T-helper 22 cell (primary cell): ENCODE measurements around the gene COL23A1.

ENCODE experiments used
- DNase-seq: peaks from one replicate; pipeline ENCODE4 v3.0.0-alpha.2; 2020; ENCODE audit warnings: low read depth

COL23A1 gene

DNA sequence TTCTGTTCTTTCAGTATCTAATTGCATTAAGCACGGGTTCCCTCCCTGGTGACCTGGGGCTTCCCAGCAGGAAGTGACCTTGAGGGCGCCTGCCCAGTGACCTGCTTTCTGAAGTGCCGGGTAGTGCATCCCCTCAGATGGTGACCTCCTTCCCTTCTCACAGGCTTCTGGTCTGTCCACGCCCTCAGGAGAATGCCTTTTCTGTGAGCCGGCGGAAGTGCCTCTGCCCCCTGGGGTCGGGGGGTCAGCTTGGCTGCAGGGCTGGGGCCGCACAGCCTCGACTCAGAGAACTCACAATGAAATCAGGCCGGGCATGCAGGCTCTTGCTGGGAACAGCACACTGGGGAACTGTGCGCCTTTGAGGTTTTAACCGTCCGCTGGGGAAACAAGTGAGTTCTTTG, 233.1 kb downstream of the COL23A1 start:
- DNase-seq, result no peak

DNA sequence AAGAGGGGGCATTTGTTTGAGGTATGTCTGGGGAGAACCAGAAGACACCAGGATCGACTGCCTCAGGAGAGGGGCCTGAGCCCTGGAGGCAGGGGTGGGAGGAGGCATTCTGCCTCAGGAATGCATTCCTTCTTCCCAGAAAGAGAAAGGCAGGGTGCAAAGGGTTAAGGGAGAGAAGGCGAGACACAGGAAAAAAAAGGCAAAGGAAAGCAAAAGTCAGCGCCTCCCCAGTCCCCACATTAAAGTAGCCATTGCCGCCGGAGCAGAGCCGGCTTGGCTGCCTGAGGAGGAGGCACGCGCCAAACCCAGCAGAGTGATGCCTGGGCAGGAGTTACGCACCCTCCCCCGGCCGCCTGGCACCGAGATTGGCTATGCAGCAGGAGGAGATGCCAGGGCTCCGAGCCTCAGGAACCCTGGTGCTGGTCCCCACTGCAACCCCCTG, 233.7 kb downstream of the COL23A1 start:
- no peak for DNase-seq

DNA sequence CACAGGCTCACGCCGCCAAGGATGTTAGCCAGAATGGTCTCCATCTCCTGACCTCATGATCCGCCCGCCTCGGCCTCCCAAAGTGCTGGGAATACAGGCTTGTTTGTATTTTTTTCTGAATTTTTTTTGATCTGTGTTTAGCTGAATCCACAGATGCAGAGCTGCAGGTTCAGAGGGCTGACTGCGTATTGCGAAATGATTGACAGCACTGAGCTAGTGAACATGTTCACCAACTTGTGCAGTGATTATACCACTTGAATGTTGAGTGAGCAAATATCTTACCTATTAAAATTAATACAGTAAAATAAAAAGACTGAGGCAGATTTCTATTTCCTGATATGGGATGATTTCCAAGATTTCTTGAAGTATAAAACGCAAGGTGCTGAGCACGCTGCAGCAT, 234.5 kb downstream of the COL23A1 start:
- DNase-seq, result no peak

DNA sequence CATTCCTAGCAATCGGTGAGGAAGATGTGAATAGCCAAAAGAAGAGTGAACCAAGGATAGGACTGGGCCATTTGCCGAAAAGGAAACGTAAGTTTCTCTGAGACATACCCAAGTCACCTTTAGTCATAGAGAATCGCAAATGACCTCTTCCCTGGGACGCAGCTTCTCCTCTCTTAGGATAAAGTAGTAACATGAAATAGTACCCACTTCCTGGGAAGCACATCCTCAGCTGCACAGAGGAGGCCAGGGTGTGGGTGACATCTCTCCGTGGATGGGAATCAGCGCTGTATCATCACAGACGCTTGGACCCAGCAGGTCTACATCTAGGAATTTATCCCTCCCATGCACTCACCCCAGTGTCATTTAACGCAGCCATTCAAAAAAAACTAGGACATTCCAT, 236.7 kb downstream of the COL23A1 start:
- no peak for DNase-seq

DNA sequence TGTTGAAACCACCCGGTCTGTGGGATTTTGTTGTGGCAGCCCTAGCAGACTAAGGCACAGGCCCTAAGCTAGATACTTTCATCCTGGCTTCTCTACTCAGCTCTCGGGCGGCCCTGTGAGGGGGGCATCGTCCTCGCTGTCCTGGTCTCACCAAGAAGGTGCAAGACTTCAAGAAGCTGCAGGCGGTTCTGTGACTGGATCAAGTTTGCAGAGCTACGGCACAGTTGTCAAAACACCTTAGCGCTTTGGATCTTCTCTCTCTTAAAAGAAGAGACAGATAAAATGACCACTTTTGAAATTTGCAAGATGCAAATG, 238.2 kb downstream of the COL23A1 start:
- no peak for DNase-seq

DNA sequence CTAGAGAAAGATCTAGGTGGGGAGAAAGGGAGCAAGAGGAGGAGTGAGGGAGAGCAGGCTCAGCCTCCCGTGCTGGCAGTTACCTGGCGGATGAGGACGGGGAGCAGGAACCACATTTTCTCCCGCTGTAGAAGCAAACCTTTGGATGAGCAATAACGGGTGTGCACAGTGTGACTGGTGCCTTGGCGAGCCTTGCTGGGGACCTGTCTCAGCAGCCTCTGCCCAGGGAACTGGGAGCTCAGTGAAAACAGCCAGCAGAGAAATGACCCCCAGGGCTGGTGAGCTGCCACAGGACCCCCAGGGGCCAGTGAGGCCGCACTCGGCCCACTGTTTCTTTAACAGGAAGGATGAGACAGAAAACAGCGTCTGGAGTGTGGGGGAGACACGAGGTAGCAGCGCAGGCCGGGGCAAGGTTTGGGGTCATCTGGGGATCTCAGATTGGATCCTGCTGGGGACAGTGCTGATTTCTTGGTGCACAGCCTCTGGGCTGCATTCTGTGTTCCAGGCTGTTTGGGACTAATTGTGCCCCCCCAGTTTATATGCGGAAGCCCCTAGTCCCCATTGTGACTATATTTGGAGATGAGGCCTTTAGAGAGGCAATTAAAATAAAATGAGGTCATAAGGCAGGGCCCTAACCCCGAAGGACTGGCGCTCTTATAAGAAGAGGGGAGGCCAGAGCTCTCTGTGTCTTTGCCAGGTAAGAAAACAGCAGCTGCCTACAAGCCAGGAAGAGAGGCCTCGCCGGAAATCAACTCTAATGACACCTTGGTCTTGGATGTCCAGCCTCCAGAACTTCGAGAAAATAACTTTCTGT, 238.8 kb downstream of the COL23A1 start:
- no peak for DNase-seq

DNA sequence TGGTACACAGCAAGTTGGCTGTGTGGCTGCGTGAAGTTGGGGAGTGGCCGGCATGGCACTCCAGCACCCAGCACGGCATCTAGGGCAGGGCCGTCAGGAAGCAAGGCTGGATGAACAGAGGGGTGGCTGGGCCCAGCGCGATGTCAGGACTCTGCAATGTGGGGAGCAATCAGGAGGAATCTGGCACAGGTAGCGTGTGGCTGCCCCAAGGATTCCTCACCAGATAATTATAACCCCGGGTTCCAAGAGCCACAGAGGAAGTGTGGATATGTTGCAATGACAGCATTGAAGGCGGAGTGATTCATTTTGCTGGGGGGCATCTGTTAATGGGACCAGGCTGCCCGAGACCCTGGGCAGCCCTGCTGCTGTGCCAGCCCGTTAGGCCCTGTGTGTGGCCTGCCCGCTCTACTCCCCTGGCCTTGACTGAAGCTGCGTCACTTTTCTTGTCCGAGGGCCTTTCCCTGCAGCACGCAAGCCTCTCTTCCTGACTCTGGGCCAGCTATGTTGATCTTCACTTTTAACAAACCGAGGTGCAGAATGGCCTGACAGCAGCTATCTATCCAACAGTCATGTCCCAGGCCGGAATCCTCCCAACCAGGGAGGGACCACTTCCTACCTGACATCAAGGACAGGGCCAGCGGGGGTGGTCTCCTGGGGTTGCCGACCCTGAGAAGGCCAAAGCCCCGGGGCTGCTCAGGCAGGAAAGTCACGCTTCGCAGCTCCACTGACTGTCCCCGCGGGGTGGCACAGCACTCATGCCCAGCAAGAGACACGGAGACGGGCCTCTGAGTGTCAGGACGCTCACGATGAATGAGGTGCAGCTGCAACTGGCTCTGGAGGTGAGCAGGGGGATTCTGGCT, 239.6 kb downstream of the COL23A1 start:
- DNase-seq, result no peak

DNA sequence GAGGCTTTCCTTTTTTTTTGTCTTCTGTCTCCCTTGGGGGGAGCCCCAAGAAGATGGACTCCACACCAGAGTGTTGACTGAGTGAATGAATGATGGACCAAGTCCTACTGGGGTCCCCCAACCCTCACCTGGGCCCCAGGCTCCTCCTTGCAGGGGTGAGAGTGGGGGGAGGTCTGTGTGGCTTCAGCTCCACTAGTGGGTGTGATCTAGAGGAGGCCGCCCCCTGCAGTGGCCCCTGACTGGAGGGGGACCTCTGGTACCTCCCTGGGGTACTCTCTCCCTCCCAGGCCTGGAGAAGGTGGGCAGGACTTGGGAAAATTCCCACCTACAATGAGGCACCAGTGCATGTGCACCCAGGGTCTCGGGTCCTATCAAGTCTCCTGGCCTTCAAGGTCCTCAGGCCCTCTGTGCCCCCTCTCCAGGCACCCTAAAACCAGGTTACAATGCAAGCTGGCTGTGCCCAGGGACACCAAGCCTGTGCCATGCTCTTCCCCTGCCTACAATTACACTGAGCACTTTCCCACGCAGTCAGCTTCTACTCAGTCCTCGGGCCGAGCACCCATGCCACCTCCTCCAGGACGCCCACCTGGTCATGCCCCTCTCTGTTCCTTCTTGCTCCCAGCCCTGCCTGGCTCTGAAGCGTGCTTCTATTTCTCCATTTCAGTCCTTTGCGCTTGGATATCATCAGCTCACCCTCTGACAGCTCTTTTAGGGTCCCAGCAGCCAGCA, 240.4 kb downstream of the COL23A1 start:
- DNase-seq, result no peak

DNA sequence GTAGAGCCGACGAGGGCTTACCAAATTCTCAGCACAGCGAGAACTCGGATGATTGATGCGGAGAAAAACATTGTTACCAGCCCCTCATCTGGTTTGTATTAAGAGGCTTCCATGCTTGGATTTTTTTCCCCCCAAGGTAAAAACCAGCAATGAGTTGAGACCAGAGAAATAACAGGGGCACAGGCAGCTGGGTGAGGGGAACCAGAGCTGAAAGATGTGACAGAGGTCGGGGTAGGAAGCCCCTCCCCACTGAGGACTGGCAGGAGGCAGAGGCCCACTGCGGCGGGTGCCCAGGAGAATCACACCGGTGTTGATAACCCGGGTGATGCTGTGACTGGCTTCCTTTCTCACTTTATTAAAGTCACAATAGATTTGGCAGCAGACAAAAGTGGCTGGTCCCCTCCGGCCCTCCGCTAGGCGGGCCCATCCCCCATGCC, 241.1 kb downstream of the COL23A1 start:
- DNase-seq, result no peak

DNA sequence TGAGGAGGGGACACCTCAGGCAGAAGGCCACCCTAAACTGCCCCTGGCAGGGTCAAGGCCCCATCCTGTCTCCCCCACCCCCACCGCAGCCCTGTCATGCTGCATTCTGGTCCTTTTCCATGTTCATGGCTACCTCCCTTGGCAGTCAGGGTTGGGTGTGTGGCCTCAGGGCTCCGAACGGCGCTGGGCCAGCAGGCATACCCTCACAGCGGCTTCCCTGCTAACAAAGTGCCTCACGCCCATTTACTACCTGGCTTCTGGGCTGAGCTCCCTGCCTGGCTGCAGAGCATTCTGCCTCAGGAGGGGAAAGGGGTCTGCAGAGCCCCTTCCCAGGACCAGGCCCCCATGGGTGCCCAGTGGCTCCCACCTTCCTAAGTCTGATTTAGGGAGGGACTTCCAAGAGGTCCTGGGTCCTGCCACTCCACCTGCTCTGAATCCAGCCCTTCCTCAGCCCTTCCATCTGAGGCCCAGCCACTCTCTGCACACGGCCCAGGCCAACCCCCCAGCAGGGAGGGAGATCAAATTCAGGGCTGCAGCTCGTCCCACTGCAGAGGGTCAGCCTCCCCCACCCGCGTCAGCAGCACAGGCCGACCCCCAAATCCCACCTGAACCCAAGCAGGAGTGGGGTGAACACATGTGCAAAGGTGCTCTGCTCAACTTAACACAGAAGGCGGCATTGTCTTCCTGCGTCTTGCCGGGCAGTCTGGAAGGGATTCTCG, 241.7 kb downstream of the COL23A1 start:
- no peak for DNase-seq

DNA sequence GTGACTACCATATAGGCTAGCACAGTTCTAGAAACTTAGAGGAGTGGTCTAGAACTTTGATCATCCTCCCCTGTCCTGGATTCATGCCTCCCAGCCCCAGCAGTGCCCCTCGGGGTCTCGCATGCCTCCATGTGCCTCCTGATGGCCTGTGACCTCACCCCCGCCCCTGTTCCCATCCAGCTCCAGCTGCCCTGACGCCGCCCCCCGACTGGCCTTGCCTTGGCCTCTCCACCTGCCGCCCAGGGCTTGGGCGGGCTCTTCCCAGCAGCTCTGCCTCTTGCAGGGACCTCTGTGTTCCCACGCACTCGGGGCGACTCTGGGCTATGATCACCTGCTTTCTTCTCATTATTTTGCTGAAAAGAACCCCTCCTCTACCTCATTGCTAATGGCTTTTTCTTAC, 242.2 kb downstream of the COL23A1 start:
- DNase-seq, result no peak

DNA sequence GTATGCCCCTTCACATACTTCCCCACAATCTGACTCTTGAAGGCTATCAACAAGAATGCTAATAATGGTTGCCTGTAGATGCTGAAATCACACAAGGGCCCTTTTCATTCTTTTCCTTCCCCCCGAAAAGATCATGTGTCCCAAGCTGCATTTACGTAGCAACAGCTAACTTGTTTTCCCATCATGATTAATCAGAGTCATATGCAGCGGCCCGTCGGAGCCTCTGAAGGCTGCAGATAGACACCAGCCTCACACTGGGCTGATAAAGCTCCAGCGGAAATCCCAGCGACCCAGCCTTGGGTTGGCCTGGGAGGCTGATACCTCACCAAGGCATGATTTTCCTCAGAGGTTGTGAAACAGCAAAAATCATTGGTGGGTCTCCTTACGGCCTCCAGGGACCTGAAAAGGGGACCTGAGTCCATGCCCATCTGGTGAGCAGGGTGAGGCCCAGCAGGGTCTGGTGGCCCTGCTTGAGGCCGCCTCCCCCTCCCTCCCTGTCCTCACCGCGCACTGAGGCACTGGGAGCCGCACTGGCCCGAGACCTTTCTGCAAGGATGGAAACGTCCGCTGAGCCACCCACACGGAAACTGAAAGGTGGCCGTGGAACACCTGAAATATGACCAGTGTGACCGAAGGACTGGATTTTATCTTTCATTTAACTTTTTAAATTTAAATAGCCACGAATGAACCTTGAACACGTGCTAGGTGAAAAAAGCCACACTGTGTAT, 243.4 kb downstream of the COL23A1 start:
- DNase-seq, result no peak

DNA sequence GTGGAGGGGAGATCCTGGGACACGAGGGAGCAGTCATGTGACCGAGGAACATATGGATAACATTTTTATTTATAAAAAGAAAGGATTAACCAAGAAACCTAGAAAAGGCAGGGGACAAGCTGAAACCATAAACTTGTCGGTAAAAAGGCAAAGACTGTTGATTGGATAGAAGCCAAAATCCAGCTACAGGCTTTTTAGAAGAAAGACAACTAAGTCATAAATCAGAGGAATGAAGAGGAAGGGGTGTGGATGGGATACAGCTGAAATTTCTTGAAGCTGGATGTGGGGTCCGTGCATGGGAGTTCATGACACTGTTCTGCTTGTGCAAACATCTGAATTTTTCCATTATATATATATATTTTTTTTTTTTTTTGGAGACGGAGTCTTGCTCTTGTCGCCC, 246.9 kb downstream of the COL23A1 start:
- DNase-seq, result no peak

DNA sequence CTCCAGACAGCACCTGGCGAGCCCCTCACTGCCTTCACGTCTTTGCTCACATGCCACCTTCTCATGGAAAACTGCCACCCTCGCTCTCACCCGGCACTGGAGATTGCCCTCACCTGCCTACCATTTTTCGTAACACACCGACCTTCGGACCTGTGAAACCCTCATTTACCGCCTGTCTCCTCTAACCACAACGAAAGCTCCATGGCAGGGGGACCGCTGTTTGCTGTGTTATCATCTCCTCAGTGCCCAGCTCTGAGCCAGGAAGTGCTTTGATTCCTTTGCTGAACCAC, 248.4 kb downstream of the COL23A1 start:
- no peak for DNase-seq

DNA sequence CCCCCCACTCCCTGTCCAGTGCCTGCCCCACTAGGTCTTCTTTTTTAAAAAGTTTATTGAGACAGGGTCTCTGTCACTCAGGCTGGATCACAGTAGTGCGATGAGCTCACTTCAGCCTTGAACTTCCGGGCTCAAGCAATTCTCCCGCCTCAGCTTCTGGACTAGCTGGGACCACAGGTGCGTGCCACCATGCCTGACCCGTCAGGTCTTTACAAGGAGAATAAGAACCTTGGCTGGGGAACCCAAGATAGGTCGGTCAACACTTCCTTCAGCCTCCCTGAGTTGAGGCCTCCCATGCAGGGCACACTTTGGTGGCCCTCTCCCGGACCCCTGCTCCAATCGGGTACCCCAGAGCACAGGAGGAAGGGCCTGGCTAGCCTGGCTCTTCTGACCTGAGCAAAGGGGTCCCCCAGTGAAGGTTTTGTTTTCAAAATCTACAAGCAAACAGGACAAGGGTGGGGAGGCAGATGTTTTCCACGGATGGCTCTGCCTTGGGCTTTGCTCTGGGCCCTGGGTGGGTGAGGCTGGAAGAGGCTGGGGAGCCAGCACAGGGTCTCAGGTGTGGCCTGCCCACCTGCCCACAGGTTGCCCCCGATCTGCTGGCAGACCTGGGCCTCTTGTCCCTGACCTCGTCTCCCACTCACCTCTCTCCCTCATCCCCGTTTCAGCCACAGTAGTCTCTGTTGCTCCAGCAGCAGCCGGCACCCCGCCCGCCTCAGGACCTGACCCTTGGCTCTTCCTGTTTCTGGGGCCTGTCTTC, 248.9 kb downstream of the COL23A1 start:
- DNase-seq, result no peak

DNA sequence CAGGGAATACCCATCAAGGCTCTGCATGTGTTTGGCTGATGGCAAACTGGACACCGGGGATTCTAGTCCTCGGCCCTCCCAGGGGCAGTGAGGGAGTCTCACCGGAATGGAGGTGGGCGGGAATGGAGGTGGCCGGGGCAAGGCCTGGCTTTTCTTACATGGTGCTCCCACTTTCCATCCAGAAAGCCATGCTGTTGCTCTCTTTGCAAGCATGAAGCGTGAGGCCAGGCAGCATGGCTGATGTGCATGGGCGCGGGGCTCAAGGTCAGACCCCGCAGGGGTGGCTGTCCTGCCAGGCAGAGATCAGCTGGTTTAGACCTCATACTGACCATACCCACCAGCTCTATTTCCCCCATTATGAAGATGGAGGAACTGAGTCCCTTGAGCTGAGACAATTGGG, 249.6 kb downstream of the COL23A1 start:
- DNase-seq, result no peak

DNA sequence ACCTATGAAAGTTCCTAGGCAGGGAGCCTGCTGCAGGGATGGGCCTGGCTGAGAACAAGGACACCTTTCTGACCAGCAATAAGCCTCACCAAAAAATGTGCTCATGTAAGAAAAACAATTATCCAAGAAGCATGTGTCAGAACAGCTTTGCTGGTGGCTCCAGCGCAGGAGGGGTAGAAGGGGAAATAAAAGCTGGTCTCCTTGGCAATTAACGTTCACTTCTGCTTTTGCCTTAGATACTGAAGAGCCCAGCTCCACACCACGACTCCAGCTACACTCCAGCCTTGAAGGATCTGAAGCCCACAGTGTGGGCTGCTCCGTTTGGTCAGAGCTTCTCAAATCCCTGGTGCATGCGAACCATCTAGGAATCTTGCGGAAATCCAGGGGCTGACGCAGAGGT, 250.0 kb downstream of the COL23A1 start:
- DNase-seq, result no peak

DNA sequence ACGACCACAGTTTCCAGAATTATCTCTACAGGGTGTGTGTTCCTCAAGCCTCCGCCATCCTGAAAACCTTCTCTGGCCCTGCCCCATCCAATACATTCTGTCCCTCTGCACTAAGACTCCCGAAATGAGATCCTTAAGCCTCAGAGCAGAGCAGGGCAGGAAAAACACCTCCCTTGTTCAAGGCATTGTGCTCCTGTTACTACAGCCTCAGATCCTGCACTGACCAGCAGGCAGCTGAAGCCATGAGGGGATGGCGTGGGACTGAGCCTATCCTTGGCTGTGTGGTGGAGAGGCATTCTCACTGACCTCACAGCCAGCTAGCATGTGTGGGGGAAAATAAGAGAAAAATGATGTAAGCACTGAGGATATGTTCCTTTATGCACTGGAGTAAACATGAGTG, 250.9 kb downstream of the COL23A1 start:
- no peak for DNase-seq

DNA sequence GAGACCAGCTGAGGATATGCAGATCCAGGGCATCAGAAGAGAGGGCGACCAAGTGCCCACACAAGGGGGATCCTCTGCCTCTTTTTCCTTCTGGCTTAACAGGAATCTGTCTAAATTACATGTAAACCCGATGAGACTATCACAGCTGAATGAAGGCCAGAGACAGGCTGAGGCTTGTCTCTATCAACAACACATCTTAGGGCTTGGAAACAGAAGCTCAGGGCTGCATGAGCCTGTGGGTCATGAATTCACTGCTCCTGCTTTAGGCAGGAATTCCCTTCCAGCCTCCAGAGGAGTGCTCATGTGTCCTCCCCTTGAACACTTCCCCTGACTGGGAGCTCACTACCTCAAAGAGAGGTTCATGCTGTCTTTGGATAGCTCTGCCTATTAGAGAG, 251.4 kb downstream of the COL23A1 start:
- DNase-seq, result no peak

DNA sequence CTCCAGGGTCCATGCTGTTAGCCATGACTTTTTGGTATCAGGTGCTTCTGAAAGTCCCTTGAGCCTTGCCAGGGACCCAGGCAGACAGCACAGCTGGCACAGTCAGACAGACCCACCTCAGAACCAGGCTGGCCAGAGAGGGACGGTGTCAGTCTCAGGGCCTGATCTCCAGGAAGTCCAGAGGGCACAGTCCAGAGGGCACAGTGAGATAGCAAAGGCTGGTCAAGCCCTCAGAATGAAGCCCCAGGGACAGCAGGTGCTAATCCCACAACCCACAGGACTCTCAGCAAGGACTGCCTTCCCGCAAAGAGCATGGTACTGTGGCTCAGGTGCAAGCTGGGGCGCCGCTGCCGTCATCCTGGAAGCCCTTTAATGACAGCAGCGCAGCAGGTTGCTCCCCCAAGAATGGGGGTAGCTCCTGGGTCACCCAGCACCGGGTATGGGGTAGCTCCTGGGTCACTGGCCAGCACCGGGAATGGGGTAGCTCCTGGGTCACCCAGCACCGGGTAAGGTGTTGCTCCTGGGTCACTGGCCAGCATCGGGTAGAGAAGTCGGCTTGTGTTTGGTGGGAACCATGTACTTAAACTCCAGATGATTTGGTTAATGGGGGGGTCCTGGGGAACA, 252.0 kb downstream of the COL23A1 start:
- no peak for DNase-seq
